ENCODE measurements around the gene EXOG.

- TF ChIP-seq CTCF (IDR thresholded peaks at IDR 0.05; ENCODE audit: insufficient read depth, low read length, poor library complexity, severe bottlenecking) (no peak), EZH2phosphoT487 (conservative IDR thresholded peaks at IDR 0.05; ENCODE audit: low read length) (no peak)
Measured at GRCh38 chr3:38567498-38567897, 71.4 kb downstream of the EXOG start.

Data from SU-DHL-6 (cell line).